ENCODE measurements around the gene AKT1. TPM values are rescaled to one million over a fixed set of nuclear protein-coding genes. Genes with fewer than 3 reads are reported as not detected.

Gene AKT1
- total and polyA plus RNA-seq, 2 of the 13 experiments (the other 11 are each of a cell fraction or from before 2014, with no cell fraction given), result 96.2 to 116 TPM

- TF ChIP-seq IRF1 (CRISPR knock-in tag; IDR thresholded peaks at IDR 0.05; ENCODE audit: low read depth) (no peak), ZNF441 (CRISPR knock-in tag; IDR thresholded peaks at IDR 0.05; ENCODE audit: borderline replicate concordance) (no peak), ZNF337 (CRISPR knock-in tag; IDR thresholded peaks at IDR 0.05; ENCODE audit: borderline replicate concordance, low read depth) (no peak), ARHGAP35 (CRISPR knock-in tag; IDR thresholded peaks at IDR 0.05; ENCODE audit: borderline replicate concordance) (no peak), SRSF4 (IDR thresholded peaks at IDR 0.05; ENCODE audit: low read depth, low read length, poor library complexity, severe bottlenecking) (no peak), MAX (IDR thresholded peaks at IDR 0.05) (peak; percentile 43; the same call in 1 of the 2 replicates), REXO4 (CRISPR knock-in tag; IDR thresholded peaks at IDR 0.05; ENCODE audit: borderline replicate concordance) (no peak), ZBTB7B (CRISPR knock-in tag; IDR thresholded peaks at IDR 0.05) (no peak; the same call in 1 of the 2 replicates), ZNF746 (CRISPR knock-in tag; IDR thresholded peaks at IDR 0.05) (no peak; the same call in 1 of the 2 replicates), MYC (CRISPR knock-in tag; IDR thresholded peaks at IDR 0.05; ENCODE audit: borderline replicate concordance) (no peak; the same call in 1 of the 2 replicates), SAFB2 (CRISPR knock-in tag; IDR thresholded peaks at IDR 0.05; ENCODE audit: borderline replicate concordance, low read depth) (no peak; the same call in 1 of the 2 replicates), ZNF354B (CRISPR knock-in tag; IDR thresholded peaks at IDR 0.05) (no peak), HDAC2 (CRISPR knock-in tag; IDR thresholded peaks at IDR 0.05) (peak; percentile 59), ZNF512B (CRISPR knock-in tag; IDR thresholded peaks at IDR 0.05; ENCODE audit: borderline replicate concordance) (no peak), AFF4 (CRISPR knock-in tag; IDR thresholded peaks at IDR 0.05) (peak; percentile 78; the same call in 1 of the 2 replicates), MLLT10 (CRISPR knock-in tag; IDR thresholded peaks at IDR 0.05) (no peak)
- TF ChIP-seq, protein P1, sequence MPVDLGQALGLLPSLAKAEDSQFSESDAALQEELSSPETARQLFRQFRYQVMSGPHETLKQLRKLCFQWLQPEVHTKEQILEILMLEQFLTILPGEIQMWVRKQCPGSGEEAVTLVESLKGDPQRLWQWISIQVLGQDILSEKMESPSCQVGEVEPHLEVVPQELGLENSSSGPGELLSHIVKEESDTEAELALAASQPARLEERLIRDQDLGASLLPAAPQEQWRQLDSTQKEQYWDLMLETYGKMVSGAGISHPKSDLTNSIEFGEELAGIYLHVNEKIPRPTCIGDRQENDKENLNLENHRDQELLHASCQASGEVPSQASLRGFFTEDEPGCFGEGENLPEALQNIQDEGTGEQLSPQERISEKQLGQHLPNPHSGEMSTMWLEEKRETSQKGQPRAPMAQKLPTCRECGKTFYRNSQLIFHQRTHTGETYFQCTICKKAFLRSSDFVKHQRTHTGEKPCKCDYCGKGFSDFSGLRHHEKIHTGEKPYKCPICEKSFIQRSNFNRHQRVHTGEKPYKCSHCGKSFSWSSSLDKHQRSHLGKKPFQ (CRISPR knock-in tag; IDR thresholded peaks at IDR 0.05; ENCODE audit: insufficient replicate concordance), result no peak
Measured at GRCh38 chr14:104766863-104767633, 28.5 kb downstream of the AKT1 start (continued).
